Measurements from ENCODE around the gene TNFRSF18.

The TNFRSF18 gene

GRCh38 chr1:1175221-1176062 lies 30.9 kb downstream of the TNFRSF18 start:
- no peak for DNase-seq

- DNase-seq = peak; percentile 74
Measured at GRCh38 chr1:1173793-1174415, 32.5 kb downstream of the TNFRSF18 start, which contains the start of gene TTLL10. TTLL10 (plus strand) TSS chr1:1173880; CDS start chr1:1179216, 5,336 bp downstream.

DNA sequence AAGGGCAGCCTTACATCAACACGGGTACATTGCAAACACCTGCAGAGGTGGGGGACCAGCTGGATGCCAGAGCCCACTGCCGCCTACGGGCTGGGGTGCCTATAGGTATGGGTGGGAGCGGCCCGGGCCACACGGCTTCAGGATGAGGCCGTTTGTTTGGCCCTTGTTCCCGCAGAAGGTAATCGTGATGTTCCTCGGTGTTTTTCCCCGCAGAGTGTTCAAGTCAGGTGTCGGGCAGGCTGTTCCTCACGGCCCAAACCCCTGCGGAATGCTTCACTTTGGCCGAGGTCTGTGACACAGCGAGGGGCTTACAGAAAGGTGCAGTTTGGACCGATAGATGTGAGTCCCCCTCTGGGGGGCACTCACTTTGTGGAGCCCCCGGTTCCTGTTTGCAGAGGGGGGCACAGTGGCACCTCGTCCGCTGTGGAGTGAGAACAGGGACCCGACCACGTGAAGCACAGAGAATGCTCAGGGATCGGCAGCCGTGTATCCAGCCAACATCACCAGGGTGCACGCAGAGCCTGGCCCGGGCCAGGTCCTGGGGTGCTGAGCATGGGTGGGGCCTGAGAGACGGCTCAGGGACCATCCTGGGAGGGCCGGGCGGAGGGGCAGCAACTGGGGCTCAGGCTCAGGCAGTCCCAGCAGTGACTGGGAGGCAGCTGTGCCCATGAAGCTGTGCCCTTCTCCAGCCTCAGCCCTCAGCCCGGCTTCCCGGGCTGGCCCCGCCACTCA lies 33.2 kb downstream of the TNFRSF18 start:
- DNase-seq = no peak

DNA sequence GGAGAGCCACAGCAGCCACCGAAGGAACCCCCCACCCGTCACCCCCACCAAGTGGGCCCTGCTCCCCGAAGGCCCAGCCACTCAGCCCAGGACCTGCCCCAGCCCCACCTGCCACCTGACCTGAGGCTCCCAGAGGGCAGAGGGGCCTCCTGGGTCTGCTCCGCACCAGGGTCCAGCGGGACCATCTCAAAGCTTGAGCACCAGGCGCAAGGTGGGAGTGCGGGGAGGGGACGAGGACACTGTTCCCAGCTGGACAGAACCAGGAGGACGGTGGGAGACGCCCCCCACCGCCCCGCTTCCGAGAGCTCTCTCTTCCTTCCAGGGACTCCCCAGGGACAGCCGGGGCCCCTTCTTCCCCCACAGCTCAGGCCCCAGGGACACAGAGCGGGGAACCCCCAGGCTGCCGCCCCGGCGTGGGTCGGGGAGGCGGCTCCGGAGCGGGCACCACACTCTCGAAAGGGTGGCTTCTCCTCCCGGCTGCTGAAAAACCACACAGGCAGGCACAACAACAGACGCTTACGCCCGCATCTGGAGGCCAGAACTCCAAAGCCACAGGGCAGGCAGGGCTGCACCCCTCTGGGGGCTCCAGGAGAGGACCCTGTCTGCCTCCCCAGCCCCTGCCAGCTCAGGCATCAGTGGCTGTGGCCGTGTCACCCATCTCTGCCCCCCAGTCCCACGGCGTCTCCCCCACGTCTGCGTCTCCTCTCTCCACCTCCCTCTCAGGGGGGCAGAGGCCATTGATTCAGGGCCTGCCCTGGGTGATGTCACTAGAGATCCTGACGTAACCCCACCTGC lies 34.6 kb downstream of the TNFRSF18 start:
- DNase-seq = peak; percentile 39

DNA sequence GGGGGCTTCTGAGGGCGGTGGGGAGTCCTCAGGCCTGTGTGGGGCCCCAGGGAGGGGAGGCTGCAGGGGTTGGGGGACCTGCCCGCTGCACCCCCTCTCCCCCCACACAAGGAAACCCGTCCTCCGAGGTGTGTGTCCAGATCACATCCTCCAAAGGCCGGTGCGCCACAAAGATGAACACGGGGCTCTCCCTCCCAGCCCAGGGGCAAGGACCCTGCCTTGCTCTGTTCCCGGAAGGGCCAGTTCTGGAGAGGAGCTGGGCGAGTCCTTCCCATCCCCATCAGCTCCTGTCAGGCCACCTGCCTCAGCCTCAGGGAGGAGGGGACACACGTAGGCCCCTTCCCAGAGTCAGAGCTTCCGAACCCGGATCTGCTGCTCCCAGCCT lies 35.2 kb downstream of the TNFRSF18 start:
- DNase-seq = no peak

GRCh38 chr1:1170215-1171091 lies 35.9 kb downstream of the TNFRSF18 start:
- DNase-seq = no peak

DNA sequence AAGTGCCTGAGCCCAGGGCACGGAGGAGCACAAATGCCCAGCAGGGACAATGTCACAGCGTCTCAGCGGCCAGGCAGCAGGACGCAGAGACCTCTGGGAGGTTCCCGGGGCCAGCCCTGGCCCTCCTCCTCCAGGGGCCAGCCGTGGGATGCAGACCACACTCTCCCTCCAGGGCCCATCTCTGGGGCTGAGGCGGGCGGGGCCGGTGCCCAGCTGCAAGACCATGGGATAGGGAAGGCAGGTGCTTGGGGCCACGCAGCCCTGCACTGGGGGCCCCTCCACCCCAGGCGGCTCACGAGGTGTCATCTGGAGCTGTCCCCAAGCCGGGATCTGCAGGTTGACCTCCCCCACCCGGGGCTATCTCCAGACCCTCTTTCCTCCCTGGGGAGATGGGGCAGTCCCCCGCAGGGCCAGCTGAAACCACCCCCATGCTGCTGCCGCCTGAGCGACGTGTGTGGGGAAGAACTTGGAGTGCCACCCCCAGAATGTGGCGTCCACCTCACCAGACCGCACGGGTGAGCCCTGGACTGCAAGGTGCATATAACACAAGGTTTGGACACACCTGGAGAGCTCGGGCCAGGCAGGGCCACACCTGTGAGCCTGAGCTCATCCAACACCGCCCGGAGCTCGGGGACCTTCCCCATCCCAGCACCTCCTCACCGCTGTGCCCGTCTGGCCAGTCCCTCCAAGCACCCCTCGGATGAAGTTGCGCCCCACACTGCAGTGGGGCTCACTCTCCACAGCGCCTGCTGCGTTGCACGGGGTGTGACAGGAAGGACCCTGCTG lies 36.8 kb downstream of the TNFRSF18 start:
- DNase-seq = no peak

GRCh38 chr1:1168451-1169411 lies 37.7 kb downstream of the TNFRSF18 start:
- no peak for DNase-seq

- no peak for DNase-seq
Measured at GRCh38 chr1:1167841-1168450, 38.4 kb downstream of the TNFRSF18 start.

- DNase-seq = no peak
Measured at GRCh38 chr1:1167398-1167821, 39.0 kb downstream of the TNFRSF18 start.

DNA sequence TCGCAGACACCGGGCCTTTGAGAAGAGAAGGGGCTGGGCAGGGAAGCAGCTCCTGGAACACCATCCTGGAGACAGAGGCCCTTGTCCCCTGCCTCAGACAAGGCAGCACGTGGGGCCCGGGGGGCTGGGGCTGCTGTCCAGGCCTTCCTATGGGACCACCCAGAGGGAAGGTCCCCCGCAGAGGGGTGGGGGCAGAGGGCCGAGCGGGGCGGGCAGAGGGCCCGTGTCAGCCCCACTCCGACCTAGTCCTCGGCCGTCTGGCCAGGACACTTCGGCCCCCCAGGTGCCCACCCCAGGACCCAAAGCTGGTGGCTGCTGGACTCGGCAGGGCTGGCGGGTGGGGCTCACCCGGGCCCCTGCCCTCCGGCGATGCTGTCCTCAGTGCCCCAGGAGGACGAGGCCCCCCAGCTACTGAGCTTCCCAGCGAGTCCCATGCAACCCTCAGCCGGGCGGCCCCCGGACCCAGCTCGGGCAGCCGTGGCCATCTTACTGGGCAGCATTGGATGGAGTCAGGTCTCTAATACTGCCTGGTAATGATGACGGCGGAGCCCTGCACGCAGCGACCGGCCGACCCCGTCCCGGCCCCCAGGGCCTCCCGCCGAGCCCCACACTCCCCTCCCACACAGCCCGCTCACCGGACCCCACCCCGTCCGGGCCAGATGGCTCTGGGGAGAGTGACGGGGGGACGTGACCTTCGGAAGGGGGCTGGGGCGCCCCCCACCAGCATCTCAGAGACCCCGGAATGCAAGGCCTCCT lies 39.6 kb downstream of the TNFRSF18 start:
- no peak for DNase-seq

GRCh38 chr1:1165900-1166421 lies 40.4 kb downstream of the TNFRSF18 start:
- no peak for DNase-seq

GRCh38 chr1:1165485-1165884 lies 40.9 kb downstream of the TNFRSF18 start:
- DNase-seq = no peak

GRCh38 chr1:1164701-1165451 lies 41.5 kb downstream of the TNFRSF18 start:
- DNase-seq = no peak

- no peak for DNase-seq
Measured at GRCh38 chr1:1164361-1164700, 42.1 kb downstream of the TNFRSF18 start.

- no peak for DNase-seq
Measured at GRCh38 chr1:1163538-1164070, 42.8 kb downstream of the TNFRSF18 start.

Measured in central memory CD4-positive, alpha-beta T cell (primary cell).